Stimulated activated CD8-positive, alpha-beta memory T cell treated with anti-CD3 and anti-CD28 coated beads, Interleukin-7, amount 100 ng/mL, for 4 hours (primary cell): ENCODE data around the gene FAM234B.
"Not testable (repeated sequence)": the region's sequence is repeated elsewhere in the genome, so short reads cannot be mapped to it uniquely, and the experiment has no call there.

Source experiments
- DNase-seq, 2 donors: peaks; one replicate each; pipeline ENCODE4 v3.0.0-alpha.2; 2020; ENCODE audit warnings: low read depth in 2 of 2

The FAM234B gene

GRCh38 chr12:13023811-13024530 lies 20.2 kb upstream of the FAM234B start:
- DNase-seq: no peak

- no peak for DNase-seq
Measured at GRCh38 chr12:13024531-13024916, 19.7 kb upstream of the FAM234B start.

GRCh38 chr12:13026286-13026685 lies 17.9 kb upstream of the FAM234B start:
- no peak for DNase-seq

- no peak for DNase-seq
Measured at GRCh38 chr12:13027032-13027431, 17.1 kb upstream of the FAM234B start.

GRCh38 chr12:13027508-13027907 lies 16.7 kb upstream of the FAM234B start:
- DNase-seq: no peak

- DNase-seq: no peak
Measured at GRCh38 chr12:13028825-13029570, 15.2 kb upstream of the FAM234B start.

GRCh38 chr12:13030541-13031291 lies 13.5 kb upstream of the FAM234B start:
- no peak for DNase-seq

- DNase-seq: no peak
Measured at GRCh38 chr12:13032164-13032563, 12.0 kb upstream of the FAM234B start.

GRCh38 chr12:13033476-13033875 lies 10.7 kb upstream of the FAM234B start:
- no peak for DNase-seq

GRCh38 chr12:13035335-13035734 lies 8.8 kb upstream of the FAM234B start:
- not testable (repeated sequence) for DNase-seq

GRCh38 chr12:13036881-13037280 lies 7.3 kb upstream of the FAM234B start:
- DNase-seq: no peak

GRCh38 chr12:13038491-13039161 lies 5.6 kb upstream of the FAM234B start:
- DNase-seq: no peak

- DNase-seq: no peak
Measured at GRCh38 chr12:13039328-13039956, 4.7 kb upstream of the FAM234B start.

- DNase-seq: no peak
Measured at GRCh38 chr12:13041224-13041623, 3.0 kb upstream of the FAM234B start.

GRCh38 chr12:13042666-13043230 lies 1.4 kb upstream of the FAM234B start:
- DNase-seq: no peak

- DNase-seq: no peak
Measured at GRCh38 chr12:13044906-13045299, 722 bp downstream of the FAM234B start.

- no peak for DNase-seq
Measured at GRCh38 chr12:13045816-13046215, 1.6 kb downstream of the FAM234B start.

GRCh38 chr12:13046964-13047363 lies 2.8 kb downstream of the FAM234B start:
- no peak for DNase-seq

GRCh38 chr12:13049816-13050215 lies 5.6 kb downstream of the FAM234B start:
- DNase-seq: no peak

- no peak for DNase-seq
Measured at GRCh38 chr12:13052421-13052820, 8.2 kb downstream of the FAM234B start.

GRCh38 chr12:13053617-13054016 lies 9.4 kb downstream of the FAM234B start:
- DNase-seq: not testable (repeated sequence)
